Loucy (cell line): ENCODE results near the gene CCNYL1.

Experiments
- EZH2phosphoT487 ChIP-seq: fragments of 200-600 bp; IDR thresholded peaks from 2 replicates; pipeline ENCODE4 v1.6.1; 2018; ENCODE audit warnings: antibody characterized with exemption, mild to moderate bottlenecking, moderate library complexity, borderline replicate concordance
- TF ChIP-seq, protein P1 (sequence below): fragments of 200-600 bp; sonication (generic); conservative IDR thresholded peaks from 2 replicates; pipeline ENCODE4 v1.5.1; 2014; ENCODE audit warnings: mild to moderate bottlenecking, antibody characterized with exemption, low read length

DNA sequence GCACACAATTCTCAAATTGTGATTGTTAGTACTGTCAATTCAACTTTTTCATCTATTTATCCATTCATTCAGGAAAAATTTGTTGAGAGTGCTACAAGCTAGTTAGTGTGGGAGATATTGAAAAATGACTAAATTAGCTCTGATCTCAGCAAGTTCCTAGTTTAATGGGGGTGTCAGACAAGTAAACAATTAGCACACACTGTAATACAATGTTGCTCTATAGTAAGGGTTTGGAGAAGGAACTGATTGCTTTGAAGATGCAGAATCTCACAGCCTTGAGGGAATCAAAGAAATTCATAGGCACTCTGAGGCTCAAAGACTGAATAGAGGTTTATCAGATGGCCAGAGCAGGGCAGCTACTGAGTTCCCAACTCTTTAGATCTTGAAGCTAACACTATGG lies 6.8 kb upstream of the CCNYL1 start:
- TF ChIP-seq, protein P1, sequence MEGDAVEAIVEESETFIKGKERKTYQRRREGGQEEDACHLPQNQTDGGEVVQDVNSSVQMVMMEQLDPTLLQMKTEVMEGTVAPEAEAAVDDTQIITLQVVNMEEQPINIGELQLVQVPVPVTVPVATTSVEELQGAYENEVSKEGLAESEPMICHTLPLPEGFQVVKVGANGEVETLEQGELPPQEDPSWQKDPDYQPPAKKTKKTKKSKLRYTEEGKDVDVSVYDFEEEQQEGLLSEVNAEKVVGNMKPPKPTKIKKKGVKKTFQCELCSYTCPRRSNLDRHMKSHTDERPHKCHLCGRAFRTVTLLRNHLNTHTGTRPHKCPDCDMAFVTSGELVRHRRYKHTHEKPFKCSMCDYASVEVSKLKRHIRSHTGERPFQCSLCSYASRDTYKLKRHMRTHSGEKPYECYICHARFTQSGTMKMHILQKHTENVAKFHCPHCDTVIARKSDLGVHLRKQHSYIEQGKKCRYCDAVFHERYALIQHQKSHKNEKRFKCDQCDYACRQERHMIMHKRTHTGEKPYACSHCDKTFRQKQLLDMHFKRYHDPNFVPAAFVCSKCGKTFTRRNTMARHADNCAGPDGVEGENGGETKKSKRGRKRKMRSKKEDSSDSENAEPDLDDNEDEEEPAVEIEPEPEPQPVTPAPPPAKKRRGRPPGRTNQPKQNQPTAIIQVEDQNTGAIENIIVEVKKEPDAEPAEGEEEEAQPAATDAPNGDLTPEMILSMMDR: no peak
- TF ChIP-seq EZH2phosphoT487: no peak
